H4 (cell line): Measurements from ENCODE around the gene RALGAPA2. TPM values are rescaled to one million over a fixed set of nuclear protein-coding genes. Genes with fewer than 3 reads are reported as not detected.

ENCODE experiments used
- DNase-seq: peaks from one replicate; pipeline ENCODE4 v3.0.0-alpha.2; 2015; ENCODE audit warnings: low spot score
- total RNA-seq: library from RNA; depleted of rRNA; stranded (reverse); fragments of >200 nt; shearing (Covaris generic); gene quantifications from 2 replicates; pipeline ENCODE4 v1.2.3, GENCODE V29; 2014

RALGAPA2 gene
- total RNA-seq, 1 experiment from 2014 or later = 4.5 TPM

DNA sequence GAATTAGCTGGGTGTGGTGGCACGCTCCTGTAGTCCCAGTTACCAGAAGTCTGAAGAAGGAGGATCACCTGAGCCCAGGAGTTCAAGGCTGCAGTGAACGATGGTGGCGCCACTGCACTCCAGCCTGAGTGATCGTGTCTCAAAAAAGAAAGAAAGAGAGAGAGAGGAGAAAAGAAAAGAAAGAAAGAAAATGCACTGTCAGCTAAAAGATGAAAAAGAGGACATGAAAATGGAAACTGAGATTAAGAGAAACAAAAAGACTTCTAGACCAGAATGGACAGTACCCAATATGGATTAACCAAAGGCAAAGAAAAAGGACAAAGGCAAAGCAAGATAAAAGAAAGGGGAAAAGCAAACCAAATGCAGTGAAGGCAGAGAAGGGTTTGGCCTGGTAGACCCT is 9.0 kb upstream of the RALGAPA2 start:
- DNase-seq = no peak

DNA sequence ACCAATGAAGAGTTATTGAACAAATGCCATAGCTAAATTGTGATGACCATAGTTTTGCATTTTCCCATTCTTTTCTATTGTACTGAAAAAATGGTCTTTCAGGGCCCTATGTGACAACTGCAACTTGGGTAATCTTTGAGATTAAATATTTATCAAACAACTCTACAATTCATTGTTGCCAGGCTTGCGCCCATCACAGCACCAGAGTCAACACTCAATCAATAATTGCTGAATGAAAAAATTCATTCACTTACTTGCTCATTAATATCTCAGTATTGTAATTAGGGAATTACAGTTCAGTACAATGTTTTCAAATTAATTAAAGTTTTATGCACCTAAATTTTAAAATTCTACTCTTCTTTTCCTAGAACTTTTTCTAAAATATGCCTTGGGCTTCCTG is 7.7 kb upstream of the RALGAPA2 start:
- no peak for DNase-seq

DNA sequence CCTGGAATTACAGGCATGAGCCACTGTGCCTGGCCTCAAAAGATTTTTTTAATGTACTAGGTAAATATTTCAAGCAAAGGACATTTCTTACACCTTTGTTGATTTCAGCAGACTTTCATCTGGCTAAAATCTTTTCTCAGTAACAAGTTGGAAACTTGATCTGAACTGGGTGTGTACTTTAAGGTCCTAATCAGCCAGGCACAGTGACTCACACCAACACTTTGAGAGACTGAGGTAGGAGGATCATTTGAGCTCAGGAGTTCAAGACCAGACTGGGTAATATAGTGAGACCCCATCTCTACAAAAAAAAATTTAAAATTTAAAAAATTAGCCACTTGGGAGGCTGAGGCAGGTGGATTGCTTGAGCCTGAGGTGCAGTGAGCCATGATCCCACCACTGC is 7.0 kb upstream of the RALGAPA2 start:
- no peak for DNase-seq

DNA sequence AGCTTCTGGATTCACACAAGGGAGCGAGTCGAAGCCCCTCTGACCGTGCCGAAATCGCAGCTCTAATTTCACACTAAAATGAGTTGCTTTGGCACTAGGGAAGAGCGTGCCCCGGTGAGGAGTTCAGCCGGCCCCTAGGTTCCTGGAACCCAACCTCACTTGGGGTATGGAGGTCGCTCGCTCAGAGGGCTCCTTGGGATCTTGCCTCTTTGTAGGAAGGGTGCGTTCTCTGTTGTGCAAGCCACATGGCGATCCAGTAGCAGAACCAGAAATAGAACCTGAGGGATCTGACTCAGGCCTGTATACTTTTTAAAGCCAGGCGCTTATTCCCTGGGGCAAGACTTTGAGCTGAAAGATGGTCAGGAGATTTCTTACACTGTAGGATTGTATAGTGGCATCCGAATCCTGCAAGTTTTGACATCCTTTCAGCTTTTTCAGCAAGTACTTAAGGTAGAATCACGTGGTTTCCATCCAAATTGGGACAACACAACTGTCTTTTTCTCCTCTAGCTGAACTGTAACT is 861 bp upstream of the RALGAPA2 start:
- no peak for DNase-seq

DNA sequence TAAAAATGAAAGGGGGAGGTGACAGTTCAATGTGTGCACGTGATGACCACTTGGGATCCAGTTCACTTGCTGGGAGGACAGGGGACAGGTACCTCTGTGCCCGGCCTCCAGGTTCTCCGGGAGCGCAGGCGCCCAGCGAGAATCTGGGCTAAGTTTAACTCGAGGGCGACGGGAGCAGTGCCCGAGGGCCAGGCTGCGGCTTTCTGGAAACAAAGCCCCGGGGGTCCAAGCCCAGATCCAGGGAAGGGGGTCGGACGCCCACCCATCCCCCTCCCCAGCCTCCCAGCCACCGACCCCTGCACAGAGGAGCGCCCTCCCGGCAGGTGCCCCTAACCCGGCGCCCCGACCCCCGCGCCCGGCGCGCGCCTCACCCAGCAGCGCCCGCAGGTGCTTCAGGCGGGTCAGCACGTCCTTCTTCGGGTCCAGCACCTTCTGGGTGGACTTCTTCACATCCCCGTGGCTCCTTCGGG is 405 bp downstream of the RALGAPA2 start:
- DNase-seq = no peak

DNA sequence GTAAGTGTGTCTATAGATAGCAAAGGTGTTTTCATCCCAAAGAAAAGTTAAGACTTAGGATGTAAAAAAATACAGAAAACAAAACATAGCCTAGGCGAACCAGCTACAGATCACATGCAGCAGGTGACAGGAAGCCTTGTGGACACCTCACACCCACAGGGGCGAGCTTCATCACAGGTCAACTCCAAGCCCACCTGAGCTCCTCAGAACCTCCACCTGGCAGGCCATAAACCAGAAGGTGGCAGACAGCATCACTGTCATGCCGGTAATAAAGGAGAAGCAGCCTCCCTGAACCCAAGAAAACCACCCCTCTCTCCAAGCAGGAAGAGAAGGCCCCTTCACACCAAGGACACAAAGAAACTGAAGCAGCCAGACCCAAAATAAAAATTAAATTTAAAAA is 1.0 kb downstream of the RALGAPA2 start:
- no peak for DNase-seq

DNA sequence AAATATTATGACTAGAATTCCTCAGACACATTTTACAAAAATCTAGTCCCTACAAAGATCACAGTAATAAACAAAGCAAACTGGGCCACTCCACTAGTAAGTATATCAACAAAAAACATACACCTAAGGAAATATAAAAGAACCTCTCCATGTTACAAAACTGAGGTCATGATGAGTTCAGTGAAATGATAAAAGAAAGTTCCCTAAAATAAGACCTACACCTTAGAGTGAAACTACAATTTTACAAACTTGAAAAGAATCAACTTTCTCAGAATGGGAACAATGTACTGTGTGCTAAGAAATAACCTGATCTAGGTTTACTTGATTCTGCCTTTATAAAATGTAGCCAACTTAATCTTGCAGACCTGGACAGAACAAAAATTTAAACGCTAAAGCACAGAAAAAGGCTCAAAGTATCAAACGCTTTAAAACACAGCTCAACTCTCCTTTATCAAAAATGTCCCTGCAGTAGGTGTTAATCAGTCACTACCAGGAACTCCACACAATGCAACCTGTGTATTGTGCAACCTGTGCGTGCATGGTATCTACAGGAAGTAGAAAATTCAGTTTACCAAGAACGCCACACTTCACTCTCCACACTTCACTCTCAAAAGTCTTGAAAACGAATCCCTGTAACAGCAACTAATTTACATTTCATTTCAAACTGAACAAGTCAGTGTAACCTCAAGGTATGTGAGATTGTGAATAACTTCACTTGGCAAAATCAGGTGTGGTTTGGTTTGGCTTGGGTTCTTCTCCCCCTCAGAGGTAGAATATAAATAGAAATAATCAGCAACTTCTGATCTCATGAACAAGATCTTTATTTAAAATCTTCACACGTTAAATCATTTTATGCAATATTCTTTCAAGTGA is 1.8 kb downstream of the RALGAPA2 start:
- DNase-seq = no peak

DNA sequence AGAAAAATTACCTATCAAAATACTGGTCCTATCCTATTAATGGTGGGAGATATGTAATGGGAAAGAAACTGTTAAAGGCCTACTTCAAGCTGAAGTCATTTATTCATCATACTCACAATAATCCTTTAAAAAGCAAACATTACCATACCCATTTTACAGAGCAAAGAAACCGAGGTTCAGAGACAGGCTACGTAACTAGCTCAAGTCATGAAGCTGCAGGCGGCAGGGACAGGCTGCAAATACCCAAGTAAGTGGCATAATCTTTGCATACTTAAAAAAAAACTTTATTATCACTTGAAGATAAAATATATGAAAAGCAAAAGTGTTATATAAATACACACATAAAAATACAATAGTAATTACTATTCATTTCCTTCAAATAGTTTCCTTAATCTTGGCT is 2.6 kb downstream of the RALGAPA2 start:
- no peak for DNase-seq

DNA sequence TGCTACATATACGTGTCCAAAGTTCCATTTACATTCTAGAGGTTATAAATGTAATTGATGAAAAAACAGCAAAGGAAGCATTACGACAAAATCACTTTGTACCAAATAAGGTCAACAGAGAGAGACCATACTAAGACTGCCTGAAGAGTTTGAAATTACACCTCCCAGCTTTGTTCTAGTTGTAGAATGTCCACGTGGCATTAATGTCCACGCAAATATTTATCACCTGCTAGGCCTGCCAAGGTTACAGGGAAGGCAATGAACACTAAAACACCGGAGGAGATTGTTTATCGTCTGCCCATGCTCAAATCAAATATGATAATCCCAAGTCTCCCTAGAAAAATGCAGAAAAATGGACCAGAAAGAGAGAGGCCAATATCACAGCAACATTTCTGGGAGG is 6.2 kb downstream of the RALGAPA2 start:
- no peak for DNase-seq

DNA sequence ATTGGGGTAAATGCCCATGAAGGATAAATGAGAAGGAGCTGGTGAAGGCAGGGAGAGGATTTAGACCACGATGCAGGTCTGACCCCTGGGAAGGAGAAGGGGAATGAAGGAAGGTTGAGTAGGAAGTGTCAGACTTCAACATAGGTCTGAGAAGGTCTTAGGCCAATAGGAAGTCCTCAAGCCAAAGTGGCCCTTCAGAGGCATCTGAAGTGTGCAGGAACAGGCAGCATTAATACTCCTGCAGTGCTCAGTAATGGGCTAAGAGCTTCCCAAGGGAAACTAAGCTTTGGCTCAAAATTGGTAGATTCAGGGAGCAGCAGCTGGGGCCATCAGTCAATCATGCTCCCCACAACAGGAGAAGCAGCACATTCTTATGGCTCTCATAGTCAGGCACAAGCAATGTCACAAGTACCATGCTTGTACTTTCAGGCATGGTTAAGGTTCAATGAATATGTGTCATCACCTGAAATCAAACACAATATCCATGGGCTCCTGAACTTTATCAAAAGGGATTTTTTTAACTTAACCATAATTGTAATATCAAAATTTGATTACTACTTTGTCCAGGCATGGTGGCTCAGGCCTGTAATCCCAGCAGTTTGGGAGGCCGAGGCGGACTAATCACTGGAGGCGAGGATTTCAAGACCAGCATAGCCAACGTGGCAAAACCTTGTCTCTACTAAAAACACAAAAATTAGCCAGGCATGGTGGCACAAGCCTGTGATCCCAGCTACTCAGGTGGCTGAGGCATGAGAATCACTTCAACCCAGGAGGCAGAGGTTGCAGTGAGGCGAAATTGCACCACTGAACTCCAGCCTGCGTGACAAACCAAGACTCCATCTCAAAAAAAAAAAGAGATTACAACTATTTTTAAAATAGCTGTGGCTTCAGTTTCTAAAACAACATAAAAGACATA is 9.9 kb downstream of the RALGAPA2 start:
- no peak for DNase-seq

DNA sequence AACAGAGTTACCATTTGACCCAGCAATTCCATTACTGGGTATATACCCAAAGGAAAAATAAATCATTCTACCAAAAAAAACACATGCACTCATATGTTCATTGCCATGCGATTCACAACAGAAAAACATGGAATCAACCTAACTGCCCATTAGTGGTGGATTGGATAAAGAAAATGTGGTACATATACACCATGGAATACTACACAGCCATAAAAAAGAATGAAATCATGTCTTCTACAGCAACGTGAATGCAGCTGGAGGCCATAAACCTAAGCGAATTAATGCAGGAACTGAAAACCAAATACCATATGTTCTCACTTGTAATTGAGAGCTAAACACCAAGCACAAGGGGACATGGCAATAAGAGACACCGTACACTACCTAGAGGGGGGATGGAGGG is 12.5 kb downstream of the RALGAPA2 start:
- DNase-seq = no peak

DNA sequence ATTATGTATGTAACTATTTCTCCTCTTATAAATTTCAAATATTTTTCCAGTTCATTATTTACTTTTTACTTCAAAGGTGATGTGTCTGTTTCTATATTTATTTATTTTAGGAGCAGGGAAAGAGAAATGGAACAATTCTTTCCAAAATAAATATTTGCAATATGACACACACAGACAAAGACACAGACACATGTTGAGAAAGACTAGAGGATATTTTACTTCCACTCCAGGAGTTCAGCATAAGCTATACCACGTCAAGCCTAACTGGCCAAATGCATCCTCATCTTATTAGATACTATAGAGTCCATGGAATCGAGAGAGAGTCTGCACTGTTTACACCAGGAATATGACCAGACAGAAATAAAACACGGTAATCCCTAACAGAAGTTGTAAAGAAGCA is 13.3 kb downstream of the RALGAPA2 start:
- no peak for DNase-seq

DNA sequence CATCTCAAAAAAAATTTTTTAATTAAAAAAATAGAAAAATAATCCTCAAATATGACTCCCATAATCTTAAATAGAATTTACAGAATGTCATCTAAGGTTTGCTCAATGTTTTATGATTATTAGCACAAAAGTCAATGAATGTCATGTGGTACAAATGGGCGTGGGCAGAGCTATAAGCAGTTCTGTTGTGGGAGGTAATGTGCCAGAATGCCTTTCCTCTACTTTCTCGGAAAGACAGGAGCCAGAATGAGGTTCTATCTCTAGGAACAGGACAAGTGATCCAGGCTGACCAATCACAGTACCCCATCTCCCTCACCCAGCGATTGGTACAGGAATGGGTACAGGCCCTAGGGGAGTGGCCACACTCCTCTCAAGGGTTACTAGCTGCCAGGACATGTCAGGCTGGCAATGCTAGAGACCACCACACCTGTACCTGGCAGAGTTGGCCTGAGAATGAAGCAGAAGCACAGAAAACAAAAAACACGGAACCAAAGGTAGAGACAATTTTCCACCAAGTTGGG is 15.1 kb downstream of the RALGAPA2 start:
- DNase-seq = no peak

DNA sequence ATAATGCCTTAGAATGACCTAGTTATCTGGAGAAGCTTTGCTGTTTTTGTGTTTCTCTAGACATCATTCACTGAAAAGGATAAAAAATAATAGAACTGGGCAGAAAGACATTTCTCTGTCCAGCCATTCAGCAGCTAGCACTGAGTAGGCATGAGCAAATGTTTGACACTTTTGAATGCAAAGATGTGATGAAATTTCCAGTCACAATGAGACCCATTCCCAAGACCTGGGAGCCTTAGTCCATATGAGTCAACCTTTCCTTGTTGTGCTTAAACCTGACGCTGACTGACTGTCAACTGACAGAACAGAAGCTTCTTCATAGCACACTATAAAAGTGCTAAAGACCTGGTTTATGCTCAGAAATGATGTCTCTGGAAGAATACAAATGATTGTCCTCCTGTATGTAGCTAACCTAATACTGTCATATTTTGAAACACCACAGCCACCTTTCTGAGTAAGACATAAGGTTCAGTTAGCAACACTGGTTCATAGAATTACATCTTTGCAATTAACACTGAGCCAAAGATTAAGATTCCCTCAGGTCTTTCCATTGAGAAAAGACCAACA is 17.1 kb downstream of the RALGAPA2 start:
- no peak for DNase-seq

DNA sequence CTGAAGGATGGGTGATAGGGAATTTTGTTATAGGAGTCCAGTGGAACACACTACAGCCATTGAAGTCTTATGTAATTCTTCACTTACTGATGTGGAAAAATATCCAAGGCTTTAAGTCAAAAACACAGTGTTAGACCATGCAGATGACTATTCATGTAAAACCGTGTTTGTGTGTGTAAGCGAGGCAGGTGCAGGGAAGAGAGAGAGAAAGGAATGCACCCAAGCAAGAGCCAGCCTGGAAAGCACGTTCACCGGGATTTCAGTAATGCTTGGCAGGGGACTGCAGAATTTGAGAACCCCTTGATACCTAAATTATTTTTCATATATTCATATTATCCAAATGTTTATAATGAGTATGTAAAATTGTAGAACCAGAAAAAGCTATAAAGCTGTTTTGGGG is 17.9 kb downstream of the RALGAPA2 start:
- no peak for DNase-seq

DNA sequence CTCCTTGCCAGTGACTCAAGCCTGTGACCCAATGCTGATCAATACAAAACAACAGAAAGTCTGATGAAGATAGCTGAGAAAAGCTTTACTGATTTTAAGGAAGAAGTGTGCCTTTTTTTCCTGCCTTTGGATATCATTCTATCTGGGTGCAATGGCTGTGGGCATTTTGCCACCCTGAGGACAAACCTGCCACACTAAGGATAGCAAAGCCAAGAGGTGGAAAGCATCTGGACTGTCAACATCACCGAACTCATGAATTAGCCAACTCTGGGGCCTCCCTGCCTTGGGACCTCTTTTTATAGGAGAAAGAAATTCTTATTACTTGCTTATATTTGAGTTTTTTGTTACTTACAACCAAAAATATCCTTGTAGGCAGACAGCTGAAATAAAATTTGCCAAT is 19.9 kb downstream of the RALGAPA2 start:
- no peak for DNase-seq

DNA sequence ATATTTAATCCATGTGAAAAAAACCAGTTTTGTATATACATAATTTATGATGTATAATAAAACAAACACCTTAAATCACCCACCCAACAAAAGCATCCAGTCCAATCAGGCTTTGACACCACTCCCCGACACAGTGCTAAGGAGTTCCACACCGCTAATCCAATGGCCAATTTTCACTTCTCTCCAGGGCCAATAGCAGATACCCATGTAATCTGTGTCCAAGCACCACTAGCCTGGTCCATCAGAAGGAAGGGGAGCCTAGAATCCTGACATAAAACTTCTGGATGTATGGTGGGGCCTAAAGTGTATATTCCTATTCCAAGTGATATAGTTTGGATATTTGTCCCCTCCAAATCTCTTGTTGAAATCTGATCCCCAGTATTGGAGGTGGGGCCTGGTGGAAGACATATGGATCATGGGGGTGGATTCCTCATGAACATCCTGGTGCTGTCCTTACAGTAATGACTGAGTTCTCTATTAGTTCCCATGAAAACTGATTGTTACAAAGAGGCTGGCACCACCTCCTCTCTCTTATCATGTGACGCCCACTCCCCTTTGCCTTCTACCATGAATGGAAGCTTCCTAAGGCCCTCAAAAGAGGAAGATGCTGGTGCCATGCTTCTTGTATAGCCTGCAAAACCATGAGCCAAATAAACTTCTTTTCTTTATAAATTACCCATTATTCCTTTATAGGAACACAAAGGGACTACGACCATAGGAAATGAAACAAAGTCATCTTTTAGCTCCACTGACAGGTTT is 20.8 kb downstream of the RALGAPA2 start:
- DNase-seq = no peak

DNA sequence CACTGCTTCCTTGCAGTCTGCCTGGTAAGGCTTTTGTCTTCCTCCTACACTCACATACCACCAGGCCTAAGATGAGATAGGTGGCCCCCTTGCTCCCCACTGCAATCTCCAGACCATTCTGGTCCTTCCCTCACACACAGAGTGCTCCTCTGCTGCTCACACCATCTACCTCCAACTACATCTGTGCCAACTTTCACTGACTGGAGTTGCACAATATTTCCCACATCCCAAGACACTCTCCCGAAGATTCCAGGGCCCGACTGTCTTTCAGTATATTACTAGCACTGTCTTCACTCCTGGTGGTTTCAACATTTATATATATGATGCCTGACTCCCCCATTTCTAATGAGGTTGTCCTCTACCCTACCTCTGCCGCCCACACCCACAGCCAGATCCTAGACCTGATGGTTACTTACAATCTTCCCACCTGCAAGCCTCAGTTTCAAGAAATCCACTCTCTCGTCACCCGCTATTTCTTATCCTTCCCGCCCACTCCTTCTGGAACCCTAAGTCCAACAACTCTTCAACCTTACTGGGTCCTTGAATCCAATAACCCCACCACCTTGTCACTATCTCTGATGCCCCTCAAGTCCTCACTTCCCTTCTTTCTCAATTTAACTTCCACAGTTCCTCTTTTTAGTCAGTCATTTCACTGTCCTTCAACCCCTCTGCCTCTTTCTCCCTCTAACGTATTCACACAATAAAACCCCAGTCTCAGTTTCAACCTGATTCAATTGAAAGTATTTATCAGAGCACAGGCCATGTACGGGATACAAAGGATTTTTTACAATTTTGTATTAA is 21.6 kb downstream of the RALGAPA2 start:
- no peak for DNase-seq

DNA sequence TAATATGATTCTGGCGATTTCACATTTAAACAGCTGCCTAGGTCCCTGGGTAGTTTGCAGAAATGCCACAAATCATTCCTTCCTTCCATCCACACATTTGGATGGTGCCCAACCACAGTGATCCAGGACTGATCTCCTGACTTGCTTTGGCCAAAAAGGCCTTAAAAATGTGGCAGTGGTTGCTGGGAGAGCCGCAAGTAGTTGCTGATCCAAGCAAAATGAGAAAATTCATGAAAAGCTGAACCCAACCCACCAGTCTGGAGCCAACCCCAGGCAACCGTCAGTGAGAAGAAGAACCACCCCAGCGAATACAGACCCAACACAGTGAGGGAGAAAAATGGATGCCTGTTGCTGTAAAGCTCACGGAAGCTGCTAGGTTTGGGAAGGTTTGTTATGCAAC is 25.1 kb downstream of the RALGAPA2 start:
- no peak for DNase-seq

DNA sequence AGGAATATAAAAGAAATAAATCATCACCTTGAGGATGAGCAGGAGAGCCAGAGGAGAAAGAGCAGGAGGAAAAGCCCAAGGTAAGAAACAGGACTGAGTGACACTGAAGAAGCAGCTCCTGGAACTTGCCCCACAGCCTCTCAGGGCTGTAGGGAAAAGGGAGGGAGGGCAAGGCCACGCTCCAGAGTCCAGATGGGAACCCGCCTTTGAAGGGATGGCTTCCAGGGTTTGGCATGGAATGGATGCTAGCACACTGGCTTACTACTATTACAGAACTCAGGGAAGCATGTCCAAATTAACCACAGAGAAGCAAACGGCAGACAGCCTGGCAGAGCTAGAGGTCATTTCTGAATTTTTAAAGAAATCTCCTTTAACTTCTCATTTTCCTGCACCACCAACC is 26.8 kb downstream of the RALGAPA2 start:
- DNase-seq = no peak
